Activated T-helper 17 cell treated with anti-CD3 and anti-CD28 coated beads, Interleukin-2, amount 50 U/mL, for 72 hours (primary cell): ENCODE data around the gene CEP72. TPM values are rescaled to one million over a fixed set of nuclear protein-coding genes. Genes with fewer than 3 reads are reported as not detected.

Experiments used
- ATAC-seq: fragments of 150-1000 bp; cut with Tn5 transposase; replicated peaks from 2 replicates; pipeline ENCODE4 v1.10.0; 2021; ENCODE audit warnings: mild to moderate bottlenecking, moderate library complexity
- H3K27ac Mint-ChIP-seq: one replicate; pipeline ENCODE4 v1.8.0; 2022; ENCODE audit warnings: mixed read lengths
- H3K27me3 Mint-ChIP-seq: one replicate; pipeline ENCODE4 v1.8.0; 2022; ENCODE audit warnings: mixed read lengths
- H3K36me3 Mint-ChIP-seq: one replicate; pipeline ENCODE4 v1.8.0; 2022; ENCODE audit warnings: low read depth, mild to moderate bottlenecking, mixed read lengths
- H3K4me1 Mint-ChIP-seq: one replicate; pipeline ENCODE4 v1.8.0; 2022; ENCODE audit warnings: mixed read lengths
- H3K4me3 Mint-ChIP-seq: one replicate; pipeline ENCODE4 v1.8.0; 2022; ENCODE audit warnings: mild to moderate bottlenecking, mixed read lengths
- H3K9me3 Mint-ChIP-seq: one replicate; pipeline ENCODE4 v1.8.0; 2022; ENCODE audit warnings: mixed read lengths
- total RNA-seq, 2 donors: library from RNA; stranded (reverse); gene quantifications; one replicate each; pipeline ENCODE4 v1.2.3, GENCODE V29; 2022

CEP72 gene
- total RNA-seq, result 10 to 100 TPM; 30.0 to 30.9 TPM

- peak within 1 kb of the TSS; percentile 77 for H3K27ac Mint-ChIP-seq
- H3K4me1 Mint-ChIP-seq, result peaks cover 35% of the 10 kb centered on the region
- peaks cover 26% of the 10 kb centered on the region for H3K36me3 Mint-ChIP-seq
- peak within 1 kb of the TSS; percentile 87 for H3K4me3 Mint-ChIP-seq
- ATAC-seq, result peak; percentile 92
- H3K9me3 Mint-ChIP-seq, result no peaks in the 10 kb centered on the region
- H3K27me3 Mint-ChIP-seq, result peaks cover 7% of the 10 kb centered on the region
Measured at GRCh38 chr5:611731-612486, at the start of gene CEP72. Gene CEP72, plus strand, starts transcription at chr5:612340. Its CDS starts 22 bp downstream, at chr5:612362.

- Mint-ChIP-seq H3K36me3 (no peaks in the 10 kb centered on the region), H3K4me1 (no peaks in the 10 kb centered on the region), H3K27ac (no peak overlapping the region), H3K27me3 (peaks cover 14% of the 10 kb centered on the region), H3K9me3 (no peaks in the 10 kb centered on the region), H3K4me3 (no peak overlapping the region)
- no peak for ATAC-seq
Measured at GRCh38 chr5:565782-566440, 46.2 kb upstream of the CEP72 start.

GRCh38 chr5:566636-567309 lies 45.4 kb upstream of the CEP72 start:
- H3K36me3 Mint-ChIP-seq, result no peaks in the 10 kb centered on the region
- H3K27me3 Mint-ChIP-seq, result peaks cover 14% of the 10 kb centered on the region
- no peaks in the 10 kb centered on the region for H3K4me1 Mint-ChIP-seq
- ATAC-seq, result no peak
- H3K27ac Mint-ChIP-seq, result no peak overlapping the region
- no peaks in the 10 kb centered on the region for H3K9me3 Mint-ChIP-seq
- no peak overlapping the region for H3K4me3 Mint-ChIP-seq

- no peak overlapping the region for H3K27ac Mint-ChIP-seq
- no peaks in the 10 kb centered on the region for H3K9me3 Mint-ChIP-seq
- no peak for ATAC-seq
Measured at GRCh38 chr5:567664-568060, 44.5 kb upstream of the CEP72 start.

GRCh38 chr5:568061-568781 lies 43.9 kb upstream of the CEP72 start:
- no peaks in the 10 kb centered on the region for H3K9me3 Mint-ChIP-seq
- peaks cover 14% of the 10 kb centered on the region for H3K27me3 Mint-ChIP-seq
- no peak overlapping the region for H3K4me3 Mint-ChIP-seq
- ATAC-seq, result no peak
- H3K4me1 Mint-ChIP-seq, result no peaks in the 10 kb centered on the region
- no peak overlapping the region for H3K27ac Mint-ChIP-seq
- no peaks in the 10 kb centered on the region for H3K36me3 Mint-ChIP-seq

More at GRCh38 chr5:567664-568060, 44.5 kb upstream of the CEP72 start:
- H3K36me3 Mint-ChIP-seq, result no peaks in the 10 kb centered on the region
- H3K27me3 Mint-ChIP-seq, result peaks cover 14% of the 10 kb centered on the region
- H3K4me3 Mint-ChIP-seq, result no peak overlapping the region
- H3K4me1 Mint-ChIP-seq, result no peaks in the 10 kb centered on the region

- no peaks in the 10 kb centered on the region for H3K36me3 Mint-ChIP-seq
- H3K27me3 Mint-ChIP-seq, result peaks cover 14% of the 10 kb centered on the region
- no peak for ATAC-seq
- H3K4me1 Mint-ChIP-seq, result no peaks in the 10 kb centered on the region
- no peaks in the 10 kb centered on the region for H3K9me3 Mint-ChIP-seq
- no peak overlapping the region for H3K4me3 Mint-ChIP-seq
- H3K27ac Mint-ChIP-seq, result no peak overlapping the region
Measured at GRCh38 chr5:568809-569208, 43.3 kb upstream of the CEP72 start.

GRCh38 chr5:569358-569867 lies 42.7 kb upstream of the CEP72 start:
- no peak overlapping the region for H3K27ac Mint-ChIP-seq
- H3K4me1 Mint-ChIP-seq, result no peaks in the 10 kb centered on the region
- ATAC-seq, result no peak
- peaks cover 15% of the 10 kb centered on the region for H3K27me3 Mint-ChIP-seq
- H3K36me3 Mint-ChIP-seq, result no peaks in the 10 kb centered on the region
- H3K9me3 Mint-ChIP-seq, result no peaks in the 10 kb centered on the region
- H3K4me3 Mint-ChIP-seq, result no peak overlapping the region

- no peaks in the 10 kb centered on the region for H3K4me1 Mint-ChIP-seq
- H3K27me3 Mint-ChIP-seq, result peaks cover 19% of the 10 kb centered on the region
- peaks cover 1% of the 10 kb centered on the region for H3K9me3 Mint-ChIP-seq
- H3K4me3 Mint-ChIP-seq, result no peak overlapping the region
- no peak for ATAC-seq
- H3K36me3 Mint-ChIP-seq, result no peaks in the 10 kb centered on the region
- H3K27ac Mint-ChIP-seq, result no peak overlapping the region
Measured at GRCh38 chr5:569868-570361, 42.2 kb upstream of the CEP72 start.

- H3K4me1 Mint-ChIP-seq, result no peaks in the 10 kb centered on the region
- H3K27ac Mint-ChIP-seq, result no peak overlapping the region
- no peaks in the 10 kb centered on the region for H3K36me3 Mint-ChIP-seq
- no peak overlapping the region for H3K4me3 Mint-ChIP-seq
- H3K27me3 Mint-ChIP-seq, result peaks cover 24% of the 10 kb centered on the region
- peaks cover 7% of the 10 kb centered on the region for H3K9me3 Mint-ChIP-seq
- ATAC-seq, result no peak
Measured at GRCh38 chr5:570446-570845, 41.7 kb upstream of the CEP72 start.

- ATAC-seq, result no peak
Measured at GRCh38 chr5:570886-571285, 41.3 kb upstream of the CEP72 start.

GRCh38 chr5:571791-572190 lies 40.3 kb upstream of the CEP72 start:
- peaks cover 12% of the 10 kb centered on the region for H3K9me3 Mint-ChIP-seq
- H3K27ac Mint-ChIP-seq, result no peak overlapping the region
- no peak for ATAC-seq
- H3K27me3 Mint-ChIP-seq, result peaks cover 30% of the 10 kb centered on the region
- H3K4me1 Mint-ChIP-seq, result no peaks in the 10 kb centered on the region
- H3K4me3 Mint-ChIP-seq, result no peak overlapping the region
- H3K36me3 Mint-ChIP-seq, result no peaks in the 10 kb centered on the region

More at GRCh38 chr5:570886-571285, 41.3 kb upstream of the CEP72 start:
- H3K27me3 Mint-ChIP-seq, result peaks cover 28% of the 10 kb centered on the region
- no peaks in the 10 kb centered on the region for H3K4me1 Mint-ChIP-seq
- H3K4me3 Mint-ChIP-seq, result no peak overlapping the region
- H3K9me3 Mint-ChIP-seq, result peaks cover 11% of the 10 kb centered on the region
- H3K36me3 Mint-ChIP-seq, result no peaks in the 10 kb centered on the region
- H3K27ac Mint-ChIP-seq, result no peak overlapping the region

GRCh38 chr5:572398-573019 lies 39.6 kb upstream of the CEP72 start:
- no peaks in the 10 kb centered on the region for H3K4me1 Mint-ChIP-seq
- H3K36me3 Mint-ChIP-seq, result no peaks in the 10 kb centered on the region
- no peak overlapping the region for H3K4me3 Mint-ChIP-seq
- H3K9me3 Mint-ChIP-seq, result peaks cover 12% of the 10 kb centered on the region
- peaks cover 25% of the 10 kb centered on the region for H3K27me3 Mint-ChIP-seq
- ATAC-seq, result no peak
- H3K27ac Mint-ChIP-seq, result no peak overlapping the region

- H3K27ac Mint-ChIP-seq, result no peak overlapping the region
- peaks cover 30% of the 10 kb centered on the region for H3K27me3 Mint-ChIP-seq
- no peak for ATAC-seq
- no peaks in the 10 kb centered on the region for H3K4me1 Mint-ChIP-seq
- no peak overlapping the region for H3K4me3 Mint-ChIP-seq
- peaks cover 12% of the 10 kb centered on the region for H3K9me3 Mint-ChIP-seq
- H3K36me3 Mint-ChIP-seq, result no peaks in the 10 kb centered on the region
Measured at GRCh38 chr5:573206-573605, 38.9 kb upstream of the CEP72 start.

GRCh38 chr5:573976-574375 lies 38.2 kb upstream of the CEP72 start:
- Mint-ChIP-seq H3K36me3 (no peaks in the 10 kb centered on the region), H3K27ac (no peak overlapping the region)
- ATAC-seq, result no peak

More at GRCh38 chr5:573976-574375, 38.2 kb upstream of the CEP72 start:
- Mint-ChIP-seq H3K27me3 (peaks cover 32% of the 10 kb centered on the region), H3K4me3 (no peak overlapping the region), H3K9me3 (peaks cover 12% of the 10 kb centered on the region), H3K4me1 (no peaks in the 10 kb centered on the region)
